HEK293 (cell line): ENCODE data around the gene SHISA5.

ENCODE experiments used
- HOXD13 ChIP-seq: sonication (generic); formaldehyde crosslinking; IDR thresholded peaks from 2 replicates; pipeline ENCODE4 v1.8.0; 2022; ENCODE audit warnings: missing genetic modification reagents, borderline replicate concordance
- OSR2 ChIP-seq: fragments of 450-650 bp; formaldehyde crosslinking; IDR thresholded peaks from 2 replicates; pipeline ENCODE4 v1.5.1; 2016; ENCODE audit warnings: missing biosample characterization, missing genetic modification characterization
- ZNF184 ChIP-seq: fragments of 450-650 bp; IDR thresholded peaks from 2 replicates; pipeline ENCODE4 v1.5.1; 2018; ENCODE audit warnings: missing biosample characterization, mild to moderate bottlenecking, missing genetic modification characterization
- ZNF221 ChIP-seq: fragments of 450-650 bp; formaldehyde crosslinking; IDR thresholded peaks from 2 replicates; pipeline ENCODE4 v1.5.1; 2017; ENCODE audit warnings: missing biosample characterization, missing genetic modification characterization, borderline replicate concordance
- ZNF274 ChIP-seq, 2 experiments: fragments of 200-500 bp in 1 of 2; fragments of 450-650 bp in 1 of 2; sonication (Bioruptor generic) in 1 of 2; formaldehyde crosslinking in 1 of 2; IDR thresholded peaks; 2 replicates each; pipeline versions ENCODE4 v1.5.1 to v1.6.1; 2014 to 2016; ENCODE audit warnings: borderline replicate concordance in 1 of 2, inconsistent platforms in 1 of 2, low read length in 1 of 2, missing biosample characterization in 1 of 2, missing genetic modification characterization in 1 of 2
- ZNF37A ChIP-seq: fragments of 450-650 bp; IDR thresholded peaks from 2 replicates; pipeline ENCODE4 v1.5.1; 2018; ENCODE audit warnings: missing biosample characterization, missing genetic modification characterization
- TF ChIP-seq, protein P1 (sequence below): fragments of 450-650 bp; formaldehyde crosslinking; IDR thresholded peaks from 2 replicates; pipeline ENCODE4 v1.5.1; 2016; ENCODE audit warnings: missing biosample characterization, missing genetic modification characterization

GRCh38 chr3:48440590-48440958 lies 63.4 kb downstream of the SHISA5 start:
- TF ChIP-seq ZNF184: no peak
- TF ChIP-seq, protein P1, sequence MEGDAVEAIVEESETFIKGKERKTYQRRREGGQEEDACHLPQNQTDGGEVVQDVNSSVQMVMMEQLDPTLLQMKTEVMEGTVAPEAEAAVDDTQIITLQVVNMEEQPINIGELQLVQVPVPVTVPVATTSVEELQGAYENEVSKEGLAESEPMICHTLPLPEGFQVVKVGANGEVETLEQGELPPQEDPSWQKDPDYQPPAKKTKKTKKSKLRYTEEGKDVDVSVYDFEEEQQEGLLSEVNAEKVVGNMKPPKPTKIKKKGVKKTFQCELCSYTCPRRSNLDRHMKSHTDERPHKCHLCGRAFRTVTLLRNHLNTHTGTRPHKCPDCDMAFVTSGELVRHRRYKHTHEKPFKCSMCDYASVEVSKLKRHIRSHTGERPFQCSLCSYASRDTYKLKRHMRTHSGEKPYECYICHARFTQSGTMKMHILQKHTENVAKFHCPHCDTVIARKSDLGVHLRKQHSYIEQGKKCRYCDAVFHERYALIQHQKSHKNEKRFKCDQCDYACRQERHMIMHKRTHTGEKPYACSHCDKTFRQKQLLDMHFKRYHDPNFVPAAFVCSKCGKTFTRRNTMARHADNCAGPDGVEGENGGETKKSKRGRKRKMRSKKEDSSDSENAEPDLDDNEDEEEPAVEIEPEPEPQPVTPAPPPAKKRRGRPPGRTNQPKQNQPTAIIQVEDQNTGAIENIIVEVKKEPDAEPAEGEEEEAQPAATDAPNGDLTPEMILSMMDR: no peak
- no peak for TF ChIP-seq ZNF274 (IDR thresholded peaks at IDR 0.05; ENCODE audit: low read length)
- TF ChIP-seq ZNF274 (tag by site-specific recombination; IDR thresholded peaks at IDR 0.05; ENCODE audit: borderline replicate concordance): no peak
- TF ChIP-seq ZNF37A: no peak
- no peak for TF ChIP-seq HOXD13 (CRISPR knock-in tag)
- TF ChIP-seq ZNF221: no peak
- no peak for TF ChIP-seq OSR2
